Neural progenitor cell (in vitro differentiated cells): ENCODE data around the gene CHST15. TPM values are rescaled to one million over a fixed set of nuclear protein-coding genes. Genes with fewer than 3 reads are reported as not detected.
A peak's percentile ranks its signal among the peaks of the same experiment; 100 is the strongest.

Source experiments
- DNase-seq: peaks from one replicate; pipeline ENCODE4 v3.0.0-alpha.2; 2016; ENCODE audit warnings: low spot score
- H2AFZ ChIP-seq: fragments of 200-600 bp; sonication (generic); replicated peaks from 2 replicates; pipeline ENCODE4 v1.6.1; 2016; ENCODE audit warnings: antibody characterized with exemption
- H3F3A ChIP-seq: fragments of 200-600 bp; sonication (generic); 2 replicates; pipeline ENCODE4 v1.6.1; 2016; ENCODE audit warnings: antibody characterized with exemption, low read depth
- H3K27ac ChIP-seq: fragments of 200-600 bp; sonication (generic); 2 replicates; pipeline ENCODE4 v1.5.1; 2016; ENCODE audit warnings: mild to moderate bottlenecking
- H3K27me3 ChIP-seq: fragments of 200-600 bp; sonication (generic); 2 replicates; pipeline ENCODE4 v1.6.1; 2016; ENCODE audit warnings: mild to moderate bottlenecking, moderate library complexity
- H3K36me3 ChIP-seq: fragments of 200-600 bp; sonication (generic); 2 replicates; pipeline ENCODE4 v1.5.1; 2016
- H3K4me1 ChIP-seq: fragments of 200-600 bp; sonication (generic); 2 replicates; pipeline ENCODE4 v1.6.1; 2016; ENCODE audit warnings: mixed run types
- H3K4me2 ChIP-seq: fragments of 200-600 bp; sonication (generic); 2 replicates; pipeline ENCODE4 v1.6.1; 2016
- H3K4me3 ChIP-seq: fragments of 200-600 bp; sonication (generic); 2 replicates; pipeline ENCODE4 v1.5.1; 2016
- H3K79me2 ChIP-seq: fragments of 200-600 bp; sonication (generic); 2 replicates; pipeline ENCODE4 v1.6.1; 2016; ENCODE audit warnings: low read depth
- H3K9ac ChIP-seq: fragments of 200-600 bp; sonication (generic); 2 replicates; pipeline ENCODE4 v1.6.1; 2016
- H3K9me3 ChIP-seq: fragments of 200-600 bp; sonication (generic); 2 replicates; pipeline ENCODE4 v1.5.1; 2016; ENCODE audit warnings: low read depth
- H4K20me1 ChIP-seq: fragments of 200-600 bp; sonication (generic); 2 replicates; pipeline ENCODE4 v1.6.1; 2016; ENCODE audit warnings: low read depth
- H3K27ac Mint-ChIP-seq: 3 replicates; pipeline ENCODE4 v1.8.0; 2021; ENCODE audit warnings: mixed read lengths
- H3K27me3 Mint-ChIP-seq: 2 replicates; pipeline ENCODE4 v1.8.0; 2022; ENCODE audit warnings: low read depth, mild to moderate bottlenecking, inconsistent platforms, moderate library complexity, mixed read lengths; ENCODE audit not compliant: insufficient read depth
- H3K36me3 Mint-ChIP-seq: 3 replicates; pipeline ENCODE4 v1.8.0; 2021; ENCODE audit warnings: mixed read lengths
- H3K4me1 Mint-ChIP-seq: 3 replicates; pipeline ENCODE4 v1.8.0; 2021; ENCODE audit warnings: mixed read lengths
- H3K4me3 Mint-ChIP-seq: 3 replicates; pipeline ENCODE4 v1.8.0; 2021; ENCODE audit warnings: mild to moderate bottlenecking, moderate library complexity, mixed read lengths
- H3K9me3 Mint-ChIP-seq: 3 replicates; pipeline ENCODE4 v1.8.0; 2020; ENCODE audit warnings: mixed read lengths
- CTCF ChIP-seq: fragments of 200-600 bp; sonication (generic); IDR thresholded peaks from 2 replicates; pipeline ENCODE4 v1.5.1; 2017; ENCODE audit warnings: antibody characterized with exemption, mild to moderate bottlenecking
- EZH2 ChIP-seq: fragments of 200-600 bp; sonication (generic); IDR thresholded peaks from 2 replicates; pipeline ENCODE4 v1.6.1; 2017; ENCODE audit warnings: antibody characterized with exemption, mild to moderate bottlenecking, moderate library complexity
- EZH2phosphoT487 ChIP-seq: fragments of 200-600 bp; sonication (generic); IDR thresholded peaks from 2 replicates; pipeline ENCODE4 v1.6.1; 2017; ENCODE audit warnings: antibody characterized with exemption
- total RNA-seq: library from RNA; depleted of rRNA; stranded (reverse); fragments of >200 nt; gene quantifications from 2 replicates; pipeline ENCODE4 v1.2.3, GENCODE V29; 2015; ENCODE audit warnings: low replicate concordance

The CHST15 gene
- total RNA-seq, 1 donor from 2014 or later, result 0.54 TPM

DNA sequence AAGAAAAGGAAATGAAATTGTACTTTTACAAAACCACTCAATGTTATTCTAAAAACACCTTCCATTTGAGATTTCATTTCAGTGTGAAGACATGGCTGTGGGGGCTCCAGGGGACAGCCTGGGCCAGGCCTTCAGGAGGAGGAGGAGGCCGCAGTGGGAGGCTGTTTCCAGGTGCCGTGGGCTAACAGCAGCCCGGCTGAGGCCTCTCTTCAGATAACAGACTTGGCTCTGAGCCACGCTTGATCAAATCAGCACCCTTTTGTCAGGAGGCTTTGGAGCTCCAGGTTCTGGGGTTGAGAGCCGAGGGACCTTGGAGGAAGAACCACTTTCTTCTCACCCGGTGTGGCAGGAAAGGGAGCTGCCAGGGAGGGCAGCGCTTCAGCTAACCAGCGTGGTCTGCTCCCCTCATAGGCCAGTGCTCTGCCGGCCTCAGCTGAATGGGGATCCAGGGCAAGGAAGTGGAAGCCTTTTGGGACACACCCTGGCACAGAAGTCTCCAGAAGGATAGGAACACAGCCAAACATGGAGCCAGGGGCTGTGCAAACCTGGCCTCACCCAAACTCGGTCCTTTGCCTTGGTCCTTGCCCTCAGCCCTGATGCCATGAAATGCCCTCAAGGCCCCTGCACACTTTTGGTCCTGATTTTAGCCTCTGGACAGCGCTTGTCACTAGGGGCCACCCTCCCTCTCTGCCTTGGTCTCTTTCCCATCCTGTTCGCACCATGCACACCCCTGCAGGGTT is 23.5 kb upstream of the CHST15 start:
- no peaks in the 10 kb centered on the region for H3K9me3 Mint-ChIP-seq
- Histone ChIP-seq H2AFZ (no peak overlapping the region), H3K9ac (no peak overlapping the region), H3K4me3 (no peak overlapping the region), H3K79me2 (no peaks in the 10 kb centered on the region), H3K27me3 (no peaks in the 10 kb centered on the region), H3F3A (no peaks in the 10 kb centered on the region), H3K4me2 (no peak overlapping the region), H3K36me3 (no peaks in the 10 kb centered on the region), H4K20me1 (no peaks in the 10 kb centered on the region), H3K27ac (no peak overlapping the region), H3K9me3 (no peaks in the 10 kb centered on the region), H3K4me1 (no peaks in the 10 kb centered on the region)
- peak overlapping the region; percentile 4 for H3K27ac Mint-ChIP-seq
- peaks cover 7% of the 10 kb centered on the region for H3K27me3 Mint-ChIP-seq
- H3K36me3 Mint-ChIP-seq, result no peaks in the 10 kb centered on the region
- H3K4me1 Mint-ChIP-seq, result no peaks in the 10 kb centered on the region
- DNase-seq, result no peak
- TF ChIP-seq CTCF (no peak), EZH2 (no peak), EZH2phosphoT487 (no peak)
- H3K4me3 Mint-ChIP-seq, result no peak overlapping the region

GRCh38 chr10:124114696-124115095 is 21.3 kb upstream of the CHST15 start:
- no peak for DNase-seq
- no peaks in the 10 kb centered on the region for H3K79me2 ChIP-seq
- Mint-ChIP-seq H3K4me3 (no peak overlapping the region), H3K4me1 (peaks cover 3% of the 10 kb centered on the region), H3K36me3 (no peaks in the 10 kb centered on the region), H3K27me3 (peaks cover 11% of the 10 kb centered on the region), H3K9me3 (peaks cover 3% of the 10 kb centered on the region), H3K27ac (no peak overlapping the region)
- H4K20me1 ChIP-seq, result no peaks in the 10 kb centered on the region
- H3K36me3 ChIP-seq, result no peaks in the 10 kb centered on the region
- TF ChIP-seq CTCF, result no peak
- no peaks in the 10 kb centered on the region for H3K4me1 ChIP-seq
- no peak overlapping the region for H3K4me3 ChIP-seq
- H2AFZ ChIP-seq, result no peak overlapping the region
- no peak overlapping the region for H3K4me2 ChIP-seq
- H3K27me3 ChIP-seq, result no peaks in the 10 kb centered on the region
- H3F3A ChIP-seq, result no peaks in the 10 kb centered on the region
- H3K9me3 ChIP-seq, result no peaks in the 10 kb centered on the region
- no peak overlapping the region for H3K9ac ChIP-seq
- H3K27ac ChIP-seq, result no peak overlapping the region

- Histone ChIP-seq H3K4me3 (no peak overlapping the region), H3F3A (no peaks in the 10 kb centered on the region), H3K27ac (no peak overlapping the region), H3K4me2 (no peak overlapping the region), H3K27me3 (no peaks in the 10 kb centered on the region), H4K20me1 (no peaks in the 10 kb centered on the region), H2AFZ (no peak overlapping the region), H3K9me3 (no peaks in the 10 kb centered on the region), H3K9ac (no peak overlapping the region), H3K4me1 (no peaks in the 10 kb centered on the region), H3K79me2 (no peaks in the 10 kb centered on the region), H3K36me3 (no peaks in the 10 kb centered on the region)
- peaks cover 8% of the 10 kb centered on the region for H3K27me3 Mint-ChIP-seq
- H3K4me1 Mint-ChIP-seq, result peaks cover 3% of the 10 kb centered on the region
- no peak for TF ChIP-seq CTCF
- TF ChIP-seq EZH2, result no peak
- no peak for TF ChIP-seq EZH2phosphoT487
- peaks cover 3% of the 10 kb centered on the region for H3K9me3 Mint-ChIP-seq
- DNase-seq, result no peak
- H3K36me3 Mint-ChIP-seq, result no peaks in the 10 kb centered on the region
- H3K4me3 Mint-ChIP-seq, result no peak overlapping the region
- no peak overlapping the region for H3K27ac Mint-ChIP-seq
These were observed 19.6 kb upstream of the CHST15 start for GRCh38 chr10:124112891-124113580.
